ENCODE results near the gene DOC2B. TPM values are rescaled to one million over a fixed set of nuclear protein-coding genes. Genes with fewer than 3 reads are reported as not detected.

Gene DOC2B
- total RNA-seq, 1 donor from 2014 or later: 6.6 TPM

Other genes starting within 250 kb of the DOC2B start
- gene SCGB1C2, start 44.1 kb downstream of the DOC2B start, total RNA-seq: not detected in 2 replicates
- 1.9 and 2.6 TPM in 2 replicates for gene RPH3AL, start 171.2 kb upstream of the DOC2B start, total RNA-seq